GM21786 (cell line): ENCODE data around the gene CAD.

ENCODE experiments used
- ATAC-seq: cut with Tn5 transposase; IDR thresholded peaks from one replicate; pipeline ENCODE4 v1.9.1; 2021; ENCODE audit not compliant: unreplicated experiment

The CAD gene

GRCh38 chr2:27222407-27222806, 5.2 kb downstream of the CAD start:
- no peak for ATAC-seq

DNA sequence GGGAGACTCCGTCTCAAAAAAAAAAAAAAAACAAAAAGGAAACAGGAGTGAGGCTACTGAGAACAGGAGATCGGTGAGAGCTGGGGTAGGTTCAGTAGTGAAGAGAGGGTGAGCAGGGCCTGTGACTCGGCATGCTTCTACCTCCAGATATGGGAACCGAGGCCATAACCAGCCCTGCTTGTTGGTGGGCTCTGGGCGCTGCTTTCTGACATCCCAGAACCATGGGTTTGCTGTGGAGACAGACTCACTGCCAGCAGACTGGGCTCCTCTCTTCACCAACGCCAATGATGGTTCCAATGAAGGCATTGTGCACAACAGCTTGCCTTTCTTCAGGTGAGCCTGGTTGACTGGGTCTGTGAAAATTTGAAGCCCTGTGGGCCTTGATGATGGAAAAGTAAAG, 6.2 kb downstream of the CAD start:
- no peak for ATAC-seq

DNA sequence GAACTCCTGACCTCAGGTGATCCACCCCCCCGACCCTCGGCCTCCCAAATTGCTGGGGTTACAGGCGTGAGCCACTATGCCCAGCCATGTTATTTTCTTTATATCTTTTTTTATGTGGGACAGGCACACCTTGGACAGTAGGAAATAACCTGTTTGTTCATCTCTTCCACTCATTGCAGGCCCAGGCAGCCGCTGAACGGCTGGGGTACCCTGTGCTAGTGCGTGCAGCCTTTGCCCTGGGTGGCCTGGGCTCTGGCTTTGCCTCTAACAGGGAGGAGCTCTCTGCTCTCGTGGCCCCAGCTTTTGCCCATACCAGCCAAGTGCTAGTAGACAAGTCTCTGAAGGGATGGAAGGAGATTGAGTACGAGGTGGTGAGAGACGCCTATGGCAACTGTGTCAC, 8.4 kb downstream of the CAD start:
- ATAC-seq = no peak

GRCh38 chr2:27227501-27227900, 10.3 kb downstream of the CAD start:
- no peak for ATAC-seq

GRCh38 chr2:27231921-27232320, 14.8 kb downstream of the CAD start:
- no peak for ATAC-seq

DNA sequence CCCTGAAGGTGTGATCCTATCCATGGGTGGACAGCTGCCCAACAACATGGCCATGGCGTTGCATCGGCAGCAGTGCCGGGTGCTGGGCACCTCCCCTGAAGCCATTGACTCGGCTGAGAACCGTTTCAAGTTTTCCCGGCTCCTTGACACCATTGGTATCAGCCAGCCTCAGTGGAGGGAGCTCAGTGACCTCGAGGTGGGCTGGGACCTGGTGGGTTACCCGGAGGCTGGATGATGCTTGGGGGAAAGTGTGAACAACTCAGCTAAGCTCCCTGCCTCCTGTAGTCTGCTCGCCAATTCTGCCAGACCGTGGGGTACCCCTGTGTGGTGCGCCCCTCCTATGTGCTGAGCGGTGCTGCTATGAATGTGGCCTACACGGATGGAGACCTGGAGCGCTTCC, 16.2 kb downstream of the CAD start:
- ATAC-seq = no peak

- no peak for ATAC-seq
Measured at GRCh38 chr2:27236136-27236535, 19.0 kb downstream of the CAD start.

DNA sequence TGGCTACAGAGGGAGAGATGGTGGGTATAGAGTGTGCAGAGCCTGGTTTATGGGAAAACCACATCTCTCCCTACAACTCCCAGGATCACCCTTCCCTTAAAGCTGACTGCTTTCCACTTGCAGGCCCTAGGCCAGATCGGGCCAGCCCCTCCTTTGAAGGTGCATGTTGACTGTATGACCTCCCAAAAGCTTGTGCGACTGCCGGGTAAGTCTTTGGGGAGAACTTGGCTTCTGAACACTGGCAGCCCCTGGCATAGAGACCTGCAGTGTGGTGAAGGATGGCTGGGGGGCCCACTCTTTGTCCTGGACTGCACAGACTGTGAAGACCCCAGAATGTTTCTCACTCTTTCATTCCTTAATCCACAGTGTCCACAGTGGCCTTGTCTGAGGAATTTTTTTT, 19.5 kb downstream of the CAD start:
- ATAC-seq = no peak

DNA sequence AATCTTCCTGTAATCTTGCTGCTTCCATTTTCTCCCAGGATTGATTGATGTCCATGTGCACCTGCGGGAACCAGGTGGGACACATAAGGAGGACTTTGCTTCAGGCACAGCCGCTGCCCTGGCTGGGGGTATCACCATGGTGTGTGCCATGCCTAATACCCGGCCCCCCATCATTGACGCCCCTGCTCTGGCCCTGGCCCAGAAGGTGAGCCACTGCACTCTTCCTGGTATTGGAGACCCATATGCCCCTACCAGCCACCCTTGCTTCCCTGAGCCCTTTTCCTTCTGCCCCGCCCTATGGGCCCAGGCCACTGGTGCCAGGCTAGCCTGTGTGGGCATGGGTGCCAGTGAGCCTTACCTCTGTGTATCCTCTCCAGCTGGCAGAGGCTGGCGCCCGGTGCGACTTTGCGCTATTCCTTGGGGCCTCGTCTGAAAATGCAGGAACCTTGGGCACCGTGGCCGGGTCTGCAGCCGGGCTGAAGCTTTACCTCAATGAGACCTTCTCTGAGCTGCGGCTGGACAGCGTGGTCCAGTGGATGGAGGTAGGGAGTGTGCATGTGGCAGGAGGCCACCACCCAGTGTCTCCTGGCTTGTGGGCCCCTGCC, 20.3 kb downstream of the CAD start:
- no peak for ATAC-seq

DNA sequence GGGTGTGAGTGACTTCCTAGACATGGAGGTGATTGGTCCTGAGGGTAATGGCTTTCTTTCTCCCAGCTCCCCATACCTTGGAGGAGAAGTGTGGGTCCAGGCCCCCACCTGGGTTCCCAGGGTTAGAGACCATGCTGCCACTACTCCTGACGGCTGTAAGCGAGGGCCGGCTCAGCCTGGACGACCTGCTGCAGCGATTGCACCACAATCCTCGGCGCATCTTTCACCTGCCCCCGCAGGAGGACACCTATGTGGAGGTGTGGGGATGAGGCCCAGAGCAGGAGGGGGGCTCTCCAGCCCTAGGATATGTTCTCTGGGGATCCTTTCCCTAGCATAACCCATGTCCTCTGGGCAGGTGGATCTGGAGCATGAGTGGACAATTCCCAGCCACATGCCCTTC, 21.8 kb downstream of the CAD start:
- ATAC-seq = no peak

GRCh38 chr2:27240406-27240805, 23.2 kb downstream of the CAD start:
- no peak for ATAC-seq

GRCh38 chr2:27241761-27242613, 24.8 kb downstream of the CAD start:
- ATAC-seq = no peak

- no peak for ATAC-seq
Measured at GRCh38 chr2:27242614-27242951, 25.4 kb downstream of the CAD start.

DNA sequence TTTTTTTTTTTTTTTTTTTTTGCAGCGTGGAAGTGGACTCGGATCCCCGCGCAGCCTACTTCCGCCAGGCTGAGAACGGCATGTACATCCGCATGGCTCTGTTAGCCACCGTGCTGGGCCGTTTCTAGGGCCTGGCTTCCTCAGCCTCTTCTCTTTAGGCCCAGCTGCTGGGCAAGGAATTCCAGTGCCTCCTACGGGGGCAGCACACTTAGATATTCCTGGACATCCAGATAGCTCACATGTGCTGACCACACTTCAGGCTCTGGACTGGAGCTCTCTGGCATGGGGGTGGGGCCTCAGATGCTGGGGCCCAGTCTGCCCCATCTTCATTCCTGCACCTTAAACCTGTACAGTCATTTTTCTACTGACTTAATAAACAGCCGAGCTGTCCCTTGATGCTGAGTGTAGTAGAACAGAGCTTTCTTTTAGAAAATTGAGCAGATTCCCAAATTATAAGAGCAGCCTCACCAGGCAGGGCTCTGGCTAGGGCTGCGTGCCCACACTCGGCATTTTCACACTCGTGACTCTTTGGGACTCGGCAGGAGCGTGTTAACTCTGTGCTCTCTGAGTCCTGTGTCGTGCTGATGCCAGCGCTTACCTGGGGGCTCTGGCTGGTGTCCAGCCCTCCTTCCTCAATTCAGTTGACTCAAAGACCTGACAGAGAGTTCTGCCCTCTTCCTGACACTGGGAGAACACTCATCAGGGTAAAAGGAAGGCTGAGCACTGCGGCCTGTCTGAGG, 26.4 kb downstream of the CAD start:
- no peak for ATAC-seq

- no peak for ATAC-seq
Measured at GRCh38 chr2:27245116-27245515, 27.9 kb downstream of the CAD start.

GRCh38 chr2:27245626-27246025, 28.5 kb downstream of the CAD start:
- no peak for ATAC-seq

GRCh38 chr2:27247893-27248292, 30.7 kb downstream of the CAD start:
- ATAC-seq = no peak

GRCh38 chr2:27249159-27249890, 32.2 kb downstream of the CAD start:
- ATAC-seq = no peak

DNA sequence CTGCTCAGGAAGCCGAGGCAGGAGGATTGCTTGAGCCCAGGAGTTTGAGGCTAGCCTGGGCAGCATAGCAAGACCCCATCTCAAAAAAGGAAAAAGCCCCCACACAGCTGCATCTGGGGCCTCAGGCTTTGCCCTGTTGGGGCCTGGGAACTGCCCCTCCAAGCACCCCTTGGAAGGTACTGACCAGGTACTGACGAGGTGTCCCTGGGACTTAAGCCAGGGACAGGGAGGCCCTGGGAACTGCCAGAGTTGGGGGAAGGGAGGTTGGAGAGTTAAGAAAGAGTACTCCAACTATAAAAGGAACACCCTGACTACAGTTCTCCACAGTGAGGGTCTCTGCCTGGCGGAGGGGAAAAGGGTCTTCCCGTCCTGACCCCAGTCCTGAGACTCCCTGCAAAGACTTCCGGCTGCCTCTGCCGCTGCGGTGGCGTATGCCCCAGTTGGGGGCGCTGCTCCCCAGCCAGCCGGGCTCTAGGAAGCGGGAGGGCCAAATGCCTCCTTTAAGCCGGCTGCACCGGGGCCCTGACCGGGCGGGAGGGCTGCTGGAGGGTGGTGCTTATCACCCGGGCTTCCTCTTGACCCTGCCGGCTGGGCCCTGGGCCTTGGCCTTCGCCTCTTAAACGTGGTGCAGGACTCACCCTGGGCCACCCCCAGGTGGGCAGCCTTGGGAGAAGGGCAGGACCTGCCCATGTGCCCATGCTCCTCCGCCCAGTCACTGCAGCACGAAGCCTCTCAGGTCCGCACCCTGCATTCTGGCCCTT, 32.9 kb downstream of the CAD start:
- ATAC-seq = peak; percentile 55

DNA sequence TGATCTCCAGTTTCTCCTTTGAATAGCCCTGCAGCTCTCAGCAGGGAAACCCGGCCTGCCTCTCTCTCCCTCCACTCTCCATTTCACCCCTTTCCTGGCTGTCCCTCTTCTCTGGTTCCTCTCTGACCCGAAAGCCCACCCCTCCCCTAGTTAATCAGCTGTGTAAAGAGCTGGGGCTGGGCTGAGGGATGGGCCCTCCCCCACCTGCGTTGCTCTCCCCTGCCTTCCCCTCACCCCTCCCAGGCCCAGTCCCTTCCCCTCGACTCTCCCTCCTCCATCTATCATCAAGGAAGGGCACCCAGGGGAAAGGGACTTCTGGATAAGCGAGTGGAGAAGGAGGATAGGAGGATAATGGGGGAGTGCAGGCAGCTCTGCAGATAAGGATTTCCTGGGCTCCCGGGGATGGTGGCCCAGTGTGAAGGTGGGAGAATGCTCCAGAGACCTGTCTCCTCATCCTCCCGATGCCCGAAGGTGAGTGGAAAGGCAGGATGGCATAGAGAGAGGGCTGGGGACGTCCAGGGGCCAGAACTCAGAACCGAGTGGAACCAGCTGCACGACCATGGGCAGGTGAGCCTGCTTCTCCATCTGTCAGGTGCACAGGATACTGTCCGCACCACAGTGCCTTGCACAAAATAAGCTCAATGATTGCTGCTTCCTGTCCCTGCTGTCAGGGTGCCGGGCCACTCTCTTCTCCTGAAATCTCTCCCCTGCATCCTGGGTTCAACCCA, 33.6 kb downstream of the CAD start:
- ATAC-seq = no peak
